NCI-H2171 (cell line): Measurements from ENCODE around the gene BMPR1A.
"Not testable (repeated sequence)": the region's sequence is repeated elsewhere in the genome, so short reads cannot be mapped to it uniquely, and the experiment has no call there.

Experiments
- DNase-seq: peaks from one replicate; lab custom pipeline; 2025; lab: John Stamatoyannopoulos, UW

The BMPR1A gene

GRCh38 chr10:86849181-86849894 is 92.9 kb downstream of the BMPR1A start:
- no peak for DNase-seq

- no peak for DNase-seq
Observed at GRCh38 chr10:86850481-86850880, 94.1 kb downstream of the BMPR1A start.

GRCh38 chr10:86851328-86852207 is 95.1 kb downstream of the BMPR1A start:
- DNase-seq, result no peak

GRCh38 chr10:86853582-86853981 is 97.2 kb downstream of the BMPR1A start:
- DNase-seq, result not testable (repeated sequence)

- no peak for DNase-seq
Observed at GRCh38 chr10:86855513-86855912, 99.1 kb downstream of the BMPR1A start.

- no peak for DNase-seq
Observed at GRCh38 chr10:86856156-86856555, 99.7 kb downstream of the BMPR1A start.

GRCh38 chr10:86857128-86857721 is 100.8 kb downstream of the BMPR1A start:
- peak; percentile 25 for DNase-seq

GRCh38 chr10:86858011-86858410 is 101.6 kb downstream of the BMPR1A start:
- no peak for DNase-seq

GRCh38 chr10:86861351-86861750 is 104.9 kb downstream of the BMPR1A start:
- no peak for DNase-seq

GRCh38 chr10:86862373-86862772 is 106.0 kb downstream of the BMPR1A start:
- DNase-seq, result no peak

GRCh38 chr10:86862786-86863483 is 106.5 kb downstream of the BMPR1A start:
- no peak for DNase-seq

- peak; percentile 1 for DNase-seq
Observed at GRCh38 chr10:86863484-86863842, 107.0 kb downstream of the BMPR1A start.

- DNase-seq, result not testable (repeated sequence)
Observed at GRCh38 chr10:86865011-86865811, 108.8 kb downstream of the BMPR1A start.

- no peak for DNase-seq
Observed at GRCh38 chr10:86867149-86867548, 110.7 kb downstream of the BMPR1A start.

- DNase-seq, result no peak
Observed at GRCh38 chr10:86868353-86868752, 111.9 kb downstream of the BMPR1A start.

GRCh38 chr10:86870679-86871078 is 114.3 kb downstream of the BMPR1A start:
- no peak for DNase-seq

- DNase-seq, result no peak
Observed at GRCh38 chr10:86871563-86872183, 115.3 kb downstream of the BMPR1A start.

GRCh38 chr10:86872757-86873156 is 116.3 kb downstream of the BMPR1A start:
- no peak for DNase-seq

GRCh38 chr10:86876748-86877147 is 120.3 kb downstream of the BMPR1A start:
- no peak for DNase-seq

GRCh38 chr10:86878983-86879713 is 122.7 kb downstream of the BMPR1A start:
- DNase-seq, result no peak
